Caki2 (cell line): ENCODE measurements around the gene MARCHF4. TPM values are rescaled to one million over a fixed set of nuclear protein-coding genes. Genes with fewer than 3 reads are reported as not detected.

ENCODE experiments used
- DNase-seq: peaks from one replicate; pipeline ENCODE4 v3.0.0-alpha.2; 2015; ENCODE audit warnings: low read depth
- in situ Hi-C: cut with HindIII; loops from 2 replicates; pipeline ENCODE4 v1.10.0; 2016; ENCODE audit warnings: low sequenced_read_pairs, low pct_unique_long_range_greater_than_20kb, mixed read lengths
- total RNA-seq: library from RNA; depleted of rRNA; stranded (reverse); fragments of >200 nt; shearing (Covaris generic); gene quantifications from 2 replicates; pipeline ENCODE4 v1.2.3, GENCODE V29; 2014; ENCODE audit warnings: low replicate concordance

Gene MARCHF4
- total RNA-seq, 1 experiment from 2014 or later, result not detected

DNA sequence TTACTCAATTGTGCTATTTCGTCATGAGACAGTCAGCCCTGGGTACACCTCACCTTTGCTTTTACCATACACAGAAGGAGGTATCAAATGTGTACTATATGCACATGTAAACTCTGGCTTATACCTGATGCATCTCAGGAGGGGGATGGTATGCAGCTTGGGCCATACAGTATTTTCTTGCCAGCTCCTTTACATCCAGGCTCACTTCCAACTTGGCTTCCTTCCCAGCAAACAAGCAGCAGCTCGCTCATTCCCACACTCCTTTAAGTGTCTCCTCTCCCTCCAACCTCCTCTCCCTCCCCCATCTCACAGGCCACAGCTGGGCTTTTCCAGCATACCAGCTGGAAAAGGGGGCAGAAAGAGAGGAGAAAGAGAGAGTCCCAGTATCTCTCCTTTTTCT is 9.6 kb downstream of the MARCHF4 start:
- in situ Hi-C loops, result no loop called here

DNA sequence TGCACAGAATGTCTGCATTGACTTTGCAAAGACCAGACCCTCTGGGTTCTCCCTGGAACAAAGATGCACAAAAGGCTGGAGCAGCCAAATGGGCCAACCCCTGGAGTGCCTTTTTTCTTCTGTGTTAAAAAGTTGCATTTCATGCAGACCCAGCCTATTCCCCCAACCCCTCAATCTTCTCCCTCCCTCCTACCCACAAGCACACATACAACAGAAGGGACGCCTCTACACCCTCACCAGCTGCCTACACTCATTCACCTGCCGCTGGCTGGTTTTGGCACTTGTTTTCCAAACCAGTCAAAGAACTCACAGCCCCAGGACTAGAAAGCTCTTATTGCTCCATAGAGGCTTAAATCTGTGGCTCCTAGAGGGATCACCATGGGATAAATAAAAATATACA is 16.6 kb downstream of the MARCHF4 start:
- DNase-seq, result no peak
- in situ Hi-C loops, result no loop called here

More for the DNA sequence above, 9.6 kb downstream of the MARCHF4 start:
- no peak for DNase-seq

GRCh38 chr2:216354306-216354705 is 18.0 kb downstream of the MARCHF4 start:
- in situ Hi-C loops, result no loop called here
- DNase-seq, result no peak

DNA sequence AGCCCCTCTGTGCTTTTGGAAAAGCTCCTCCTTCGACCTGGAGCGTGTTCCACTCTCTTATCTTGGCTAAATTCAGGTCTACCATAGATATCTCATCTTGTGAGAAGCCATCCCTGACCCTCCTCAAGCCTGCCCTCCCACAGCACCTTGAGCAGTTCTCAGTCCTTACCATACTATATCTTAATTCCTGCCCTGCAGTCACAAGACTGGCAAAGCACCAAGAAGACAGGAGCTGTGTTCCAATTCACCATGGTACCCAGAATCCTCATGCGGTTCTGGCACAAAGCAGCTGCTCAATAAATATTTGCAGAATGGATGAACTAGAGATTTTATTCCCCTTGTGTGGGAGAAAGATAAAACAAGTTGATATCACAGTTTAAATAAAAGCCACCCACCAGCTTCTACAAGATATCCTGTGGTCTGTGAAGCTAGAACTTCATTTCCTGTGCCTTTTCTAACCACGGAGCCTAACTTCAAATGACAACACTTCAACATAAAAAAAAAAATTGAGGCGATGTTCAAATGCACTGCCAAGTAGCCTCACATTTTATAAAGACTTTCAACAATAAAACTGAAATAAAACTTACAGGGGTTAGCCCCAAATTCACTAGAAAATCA is 19.5 kb downstream of the MARCHF4 start:
- in situ Hi-C loops, result no loop called here
- no peak for DNase-seq

DNA sequence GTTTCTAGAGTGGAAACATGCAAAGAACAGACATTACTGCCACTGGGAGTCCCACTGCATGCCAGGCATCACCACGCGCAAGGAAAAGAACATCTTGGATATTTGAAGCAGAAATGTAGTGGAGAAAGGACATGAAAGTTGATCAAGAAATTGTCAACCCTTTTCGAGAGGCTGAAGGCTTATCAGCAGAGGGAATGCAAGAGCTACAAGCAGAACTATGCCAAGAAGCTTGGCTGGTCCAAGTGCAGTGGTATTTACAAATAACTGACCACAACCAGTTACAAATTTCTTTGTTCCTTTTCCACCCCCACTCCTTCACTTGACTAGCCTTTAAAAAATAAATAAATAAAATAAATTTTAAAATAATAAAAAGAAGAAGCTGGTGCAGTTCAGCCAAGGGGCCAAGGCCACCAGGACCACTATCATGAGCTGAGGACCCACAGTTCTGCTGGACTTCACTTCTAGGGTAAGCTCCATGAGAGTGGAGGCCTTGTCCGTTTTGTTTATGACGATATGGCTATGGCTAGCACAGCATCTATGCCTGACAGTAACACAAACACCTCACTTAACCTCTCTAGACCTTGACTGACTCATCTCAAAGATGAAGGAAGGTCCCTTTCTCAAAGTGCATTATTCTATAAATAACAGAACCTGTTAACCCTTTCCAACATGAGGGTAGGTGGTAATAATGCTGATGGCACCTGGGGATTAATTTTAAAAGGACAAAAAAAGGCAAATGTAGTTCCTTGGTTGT is 20.9 kb downstream of the MARCHF4 start:
- in situ Hi-C loops, result no loop called here
- peak; percentile 14 for DNase-seq

- in situ Hi-C loops, result no loop called here
- DNase-seq, result peak; percentile 68
These were observed 22.0 kb downstream of the MARCHF4 start for GRCh38 chr2:216350214-216350791.

DNA sequence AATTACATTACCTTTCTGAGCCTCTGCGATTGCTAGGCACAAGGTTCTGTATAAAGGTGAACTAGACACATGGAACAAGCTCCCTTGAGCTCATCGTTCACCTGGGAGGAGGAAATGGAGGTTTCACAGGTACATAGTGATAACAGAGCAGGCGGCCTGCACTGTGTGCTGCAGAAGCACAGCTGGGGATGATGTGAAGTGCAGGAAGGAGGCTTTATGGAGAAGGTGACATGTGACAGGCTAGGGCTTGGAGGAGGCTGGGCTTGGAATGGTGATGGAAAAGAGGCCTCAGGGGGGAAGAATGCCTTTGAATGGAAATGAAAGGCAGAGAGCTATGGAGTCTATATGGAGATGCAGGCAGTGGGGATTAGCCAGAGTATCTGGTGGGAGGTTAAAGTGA is 22.9 kb downstream of the MARCHF4 start:
- no peak for DNase-seq
- in situ Hi-C loops, result no loop called here

GRCh38 chr2:216348756-216349308 is 23.5 kb downstream of the MARCHF4 start:
- peak; percentile 31 for DNase-seq
- in situ Hi-C loops, result no loop called here

DNA sequence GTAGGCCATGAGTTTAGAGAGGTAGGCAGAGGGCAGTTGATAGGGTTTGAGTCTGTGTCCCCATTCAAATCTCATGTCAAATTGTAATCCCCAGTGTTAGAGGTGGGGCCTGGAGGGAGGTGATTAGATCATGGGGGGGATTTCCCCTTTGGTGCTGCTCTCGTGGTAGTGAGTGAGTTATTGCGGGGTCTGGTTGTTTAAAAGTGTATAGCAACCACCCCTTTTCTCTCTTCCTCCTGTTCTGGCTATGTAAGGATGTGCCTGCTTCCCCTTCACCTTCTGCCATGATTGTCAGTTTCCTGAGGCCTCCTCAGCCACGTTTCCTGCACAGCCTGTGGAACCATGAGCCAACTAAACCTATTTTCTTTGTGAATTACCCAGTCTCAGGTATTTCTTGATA is 25.5 kb downstream of the MARCHF4 start:
- in situ Hi-C loops, result no loop called here
- no peak for DNase-seq

- DNase-seq, result no peak
- in situ Hi-C loops, result no loop called here
These were observed 26.4 kb downstream of the MARCHF4 start for GRCh38 chr2:216345846-216346245.

GRCh38 chr2:216344950-216345300 is 27.4 kb downstream of the MARCHF4 start:
- DNase-seq, result no peak
- in situ Hi-C loops, result no loop called here

DNA sequence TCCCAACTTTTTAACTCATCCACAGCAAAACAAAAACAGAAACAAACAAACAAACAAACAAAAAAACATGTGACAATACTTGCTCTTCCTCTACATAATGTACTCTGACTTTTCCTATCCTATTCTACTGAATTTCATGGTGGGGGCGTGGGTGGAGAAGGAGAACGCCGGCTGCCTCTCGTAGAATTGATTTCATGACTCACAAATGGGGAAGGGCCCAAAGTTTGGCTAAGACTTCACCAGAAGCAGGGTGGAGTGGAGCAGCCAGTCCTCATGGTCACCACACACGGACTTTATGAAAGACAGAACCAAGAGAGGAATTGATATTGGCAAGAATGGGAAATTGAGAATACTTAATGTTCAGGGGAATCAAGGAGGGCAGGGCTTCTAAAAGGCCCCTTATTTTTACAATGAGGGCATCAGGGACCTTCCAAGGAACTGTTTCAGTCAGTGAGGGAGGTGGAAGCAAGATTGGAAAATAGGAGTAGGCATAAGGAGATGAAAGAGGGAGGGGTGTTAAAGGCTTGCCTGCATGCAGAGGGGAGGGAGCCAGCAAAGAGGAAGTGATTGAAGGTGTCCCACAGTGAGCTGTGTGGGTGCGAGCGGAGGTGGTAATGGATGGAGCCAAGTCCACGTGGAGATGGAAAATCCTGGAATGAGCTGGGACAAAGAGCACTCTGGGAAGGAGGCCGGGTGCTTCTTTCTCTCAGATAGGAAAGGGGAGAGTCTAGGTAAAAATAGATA is 27.9 kb downstream of the MARCHF4 start:
- no peak for DNase-seq
- in situ Hi-C loops, result no loop called here

DNA sequence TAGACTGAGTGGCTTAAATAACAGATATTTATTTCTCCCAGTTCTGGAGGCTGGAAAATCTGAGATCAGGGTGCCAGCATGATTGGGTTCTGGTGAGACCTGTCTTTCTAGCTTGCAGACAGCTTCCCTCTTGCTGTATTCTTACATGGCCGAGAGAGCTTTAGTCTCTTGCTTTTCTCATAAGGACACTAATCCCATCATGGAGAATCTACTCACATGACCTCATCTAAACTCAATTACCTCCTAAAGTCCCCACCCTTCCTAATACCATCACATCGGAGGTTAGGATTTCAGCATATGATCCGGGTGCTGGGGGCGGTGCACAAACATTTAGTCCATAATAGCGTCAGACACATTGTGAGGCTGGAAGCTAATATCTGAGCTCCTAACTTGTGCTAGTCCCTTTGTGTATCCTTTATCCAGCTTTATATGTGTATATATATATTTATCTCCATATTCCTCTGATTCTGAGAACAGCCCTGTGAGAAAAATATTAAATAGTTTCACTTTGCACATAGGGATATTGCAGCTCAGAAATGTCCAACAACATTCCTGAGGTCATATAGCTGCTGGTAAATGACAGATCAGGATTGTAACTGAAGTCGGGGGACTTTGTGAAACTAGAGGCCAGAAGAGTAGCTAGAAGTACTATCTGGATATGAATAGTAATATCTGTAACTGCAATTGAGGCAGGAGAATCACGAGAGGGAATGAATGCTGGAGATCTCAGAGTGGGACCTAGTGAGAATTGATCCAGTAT is 28.9 kb downstream of the MARCHF4 start:
- DNase-seq, result no peak
- in situ Hi-C loops, result no loop called here

- in situ Hi-C loops, result no loop called here
- DNase-seq, result no peak
These were observed 31.2 kb downstream of the MARCHF4 start for GRCh38 chr2:216341121-216341520.

- in situ Hi-C loops, result no loop called here
- DNase-seq, result no peak
These were observed 32.0 kb downstream of the MARCHF4 start for GRCh38 chr2:216340280-216340631.

GRCh38 chr2:216339456-216340279 is 32.6 kb downstream of the MARCHF4 start:
- no peak for DNase-seq
- in situ Hi-C loops, result no loop called here

GRCh38 chr2:216335252-216335651 is 37.0 kb downstream of the MARCHF4 start:
- in situ Hi-C loops, result no loop called here
- DNase-seq, result no peak
